Measurements from ENCODE around the gene CXXC5. TPM values are rescaled to one million over a fixed set of nuclear protein-coding genes. Genes with fewer than 3 reads are reported as not detected.
A peak's percentile ranks its signal among the peaks of the same experiment; 100 is the strongest.

The CXXC5 gene
- total and polyA plus RNA-seq, 8 donors, result 18.3 to 101 (median 26.5) TPM

GRCh38 chr5:139689631-139690063 lies 41.5 kb downstream of the CXXC5 start:
- Histone ChIP-seq H3K27me3 (no peaks in the 10 kb centered on the region), H3K4me1 (peaks cover 54 to 82% (median 67%) of the 10 kb centered on the region in 4 donors), H3K36me3 (no peaks in the 10 kb centered on the region), H3K4me3 (no peak overlapping the region), H3K27ac (peak overlapping the region; percentile 32 to 63 (median 56)), H3K9me3 (no peaks in the 10 kb centered on the region)
- DNase-seq, result peak; percentile 74 to 88
- WGBS, 5 donors, result 23 to 39% (median 29%) methylated on average over 14 to 16 of the region's 16 CpGs
- TF ChIP-seq EP300 (IDR thresholded peaks at IDR 0.05), result no peak
- peak in 1 of 3 donors; percentile 24 for TF ChIP-seq POLR2AphosphoS5 (IDR thresholded peaks at IDR 0.05)
- no peak for TF ChIP-seq POLR2A (IDR thresholded peaks at IDR 0.05)
- TF ChIP-seq CTCF (IDR thresholded peaks at IDR 0.05), result no peak
- intact Hi-C loops (cut with DNase I; ENCODE audit: low total_unique reads), result loop anchor here (5.0 to 10.0 kb wide), 2 partner anchors 57 to 75 kb away; no protein-coding TSS in a partner anchor

GRCh38 chr5:139690064-139690802 lies 42.1 kb downstream of the CXXC5 start:
- no peaks in the 10 kb centered on the region for H3K9me3 ChIP-seq
- no peaks in the 10 kb centered on the region for H3K36me3 ChIP-seq
- 0 to 18% (median 13%) methylated on average over 8 to 16 of the region's 16 CpGs for WGBS, 5 donors
- DNase-seq, result peak in 1 of 2 donors; percentile 85
- H3K27me3 ChIP-seq, result no peaks in the 10 kb centered on the region
- H3K27ac ChIP-seq, result peak overlapping the region; percentile 32 to 63 (median 56)
- peaks cover 49 to 76% (median 61%) of the 10 kb centered on the region in 4 donors for H3K4me1 ChIP-seq
- H3K4me3 ChIP-seq, result no peak overlapping the region
- intact Hi-C loops (cut with DNase I; ENCODE audit: low total_unique reads), result loop anchor here (5.0 to 10.0 kb wide), 2 partner anchors 58 to 75 kb away; no protein-coding TSS in a partner anchor
- TF ChIP-seq CTCF (IDR thresholded peaks at IDR 0.05) (peak in 4 of 7 experiments; percentile 37 to 70 (median 54)), POLR2A (IDR thresholded peaks at IDR 0.05) (no peak), POLR2AphosphoS5 (IDR thresholded peaks at IDR 0.05) (no peak)

- Histone ChIP-seq H3K27me3 (no peaks in the 10 kb centered on the region), H3K36me3 (no peaks in the 10 kb centered on the region), H3K4me3 (no peak overlapping the region), H3K4me1 (peaks cover 41 to 71% (median 54%) of the 10 kb centered on the region in 4 donors), H3K9me3 (no peaks in the 10 kb centered on the region), H3K27ac (peak overlapping the region in 2 of 5 donors; percentile 55 to 56)
- TF ChIP-seq EP300 (IDR thresholded peaks at IDR 0.05) (no peak), POLR2A (IDR thresholded peaks at IDR 0.05) (no peak), CTCF (IDR thresholded peaks at IDR 0.05) (no peak), POLR2AphosphoS5 (IDR thresholded peaks at IDR 0.05) (no peak)
- intact Hi-C loops (cut with DNase I; ENCODE audit: low total_unique reads), result loop anchor here (5.0 to 10.0 kb wide), 2 partner anchors 59 to 74 kb away; no protein-coding TSS in a partner anchor
- DNase-seq, result no peak
- WGBS, 5 donors, result 59 to 82% (median 76%) methylated on average over 6 of the region's 6 CpGs
Measured at GRCh38 chr5:139690803-139691629, 42.9 kb downstream of the CXXC5 start.

GRCh38 chr5:139692148-139692547 lies 44.0 kb downstream of the CXXC5 start:
- 92 to 99% (median 95%) methylated on average over 6 of the region's 6 CpGs for WGBS, 5 donors
- Histone ChIP-seq H3K4me3 (no peak overlapping the region), H3K9me3 (no peaks in the 10 kb centered on the region), H3K36me3 (no peaks in the 10 kb centered on the region), H3K27ac (no peak overlapping the region), H3K4me1 (peaks cover 42 to 72% (median 54%) of the 10 kb centered on the region in 4 donors), H3K27me3 (peaks cover 0 to 9% (median 8%) of the 10 kb centered on the region in 3 donors)
- no peak for DNase-seq
- intact Hi-C loops (cut with DNase I; ENCODE audit: low total_unique reads), result loop anchor here (5.0 to 10.0 kb wide), 2 partner anchors 60 to 73 kb away; no protein-coding TSS in a partner anchor
- TF ChIP-seq CTCF (IDR thresholded peaks at IDR 0.05), result no peak
- TF ChIP-seq EP300 (IDR thresholded peaks at IDR 0.05), result no peak
